PC-3 (cell line): ENCODE results near the gene EVL. TPM values are rescaled to one million over a fixed set of nuclear protein-coding genes. Genes with fewer than 3 reads are reported as not detected.

ENCODE experiments used
- ATAC-seq: fragments of 200-7000 bp; cut with Tn5 transposase; 2 replicates; pipeline ENCODE4 v1.9.1; 2020; ENCODE audit warnings: mild to moderate bottlenecking, moderate library complexity
- BruUV-seq: library from RNA; stranded (reverse); fragments of 400-500 nt; replicated peaks from 2 replicates; lab custom pipeline; 2021; lab: Mats Ljungman, UMichigan
- CTCF ChIA-PET: fragments of 300-600 bp; sonication (Branson Sonifier 250); formaldehyde crosslinking; loops from one replicate; lab custom pipeline; 2022; ENCODE audit warnings: antibody characterized with exemption; lab: Charles Lee
- POLR2A ChIA-PET: fragments of 300-600 bp; sonication (Branson Sonifier 250); formaldehyde crosslinking; loops from one replicate; lab custom pipeline; 2022; ENCODE audit warnings: antibody characterized with exemption; ENCODE audit not compliant: unreplicated experiment; lab: Charles Lee
- DNase-seq: peaks from one replicate; pipeline ENCODE4 v3.0.0-alpha.2; 2015
- H2AFZ ChIP-seq: fragments of 300-600 bp; sonication (generic); 2 replicates; pipeline ENCODE4 v1.6.0; 2016; ENCODE audit warnings: antibody characterized with exemption, low read length
- H3F3A ChIP-seq: fragments of 300-600 bp; sonication (generic); one replicate; pipeline ENCODE4 v1.6.0; 2017; ENCODE audit warnings: antibody characterized with exemption, low read length, control low read depth, mild to moderate bottlenecking; ENCODE audit not compliant: unreplicated experiment
- H3K27ac ChIP-seq: fragments of 300-600 bp; sonication (generic); 2 replicates; pipeline ENCODE4 v1.5.1; 2016; ENCODE audit warnings: mild to moderate bottlenecking, low read length
- H3K27me3 ChIP-seq: fragments of 300-600 bp; sonication (generic); 2 replicates; pipeline ENCODE4 v1.6.1; 2016; ENCODE audit warnings: low read length, mixed read lengths
- H3K36me3 ChIP-seq: fragments of 300-600 bp; sonication (generic); 2 replicates; pipeline ENCODE4 v1.6.1; 2016; ENCODE audit warnings: low read depth, mixed run types, low read length, mixed read lengths
- H3K4me1 ChIP-seq: fragments of 300-600 bp; sonication (generic); 2 replicates; pipeline ENCODE4 v1.5.1; 2016; ENCODE audit warnings: low read length; ENCODE audit not compliant: insufficient read depth
- H3K4me2 ChIP-seq: fragments of 300-600 bp; sonication (generic); 2 replicates; pipeline ENCODE4 v1.6.0; 2016; ENCODE audit warnings: low read length
- H3K4me3 ChIP-seq: fragments of 300-600 bp; sonication (generic); 2 replicates; pipeline ENCODE4 v1.5.1; 2016; ENCODE audit warnings: mild to moderate bottlenecking, low read length, mixed read lengths
- H3K79me2 ChIP-seq: fragments of 300-600 bp; sonication (generic); 2 replicates; pipeline ENCODE4 v1.6.1; 2017; ENCODE audit warnings: low read length, mixed read lengths
- H3K9ac ChIP-seq: fragments of 300-600 bp; sonication (generic); 2 replicates; pipeline ENCODE4 v1.6.0; 2016; ENCODE audit warnings: mild to moderate bottlenecking, low read length
- H3K9me2 ChIP-seq: fragments of 300-600 bp; sonication (generic); replicated peaks from 2 replicates; pipeline ENCODE4 v1.6.1; 2016; ENCODE audit warnings: mixed run types, low read length, mixed read lengths
- H3K9me3 ChIP-seq: fragments of 300-600 bp; sonication (generic); 2 replicates; pipeline ENCODE4 v1.6.1; 2016; ENCODE audit warnings: low read length, mixed read lengths
- H4K20me1 ChIP-seq: fragments of 300-600 bp; sonication (generic); 2 replicates; pipeline ENCODE4 v1.6.1; 2016; ENCODE audit warnings: low read length, mixed read lengths
- CTCF ChIP-seq: fragments of 300-600 bp; sonication (generic); conservative IDR thresholded peaks from 2 replicates; pipeline ENCODE4 v1.5.1; 2017; ENCODE audit warnings: antibody characterized with exemption, low read depth, mild to moderate bottlenecking, low read length
- EZH2 ChIP-seq: fragments of 300-600 bp; sonication (generic); IDR thresholded peaks from one replicate; pipeline ENCODE4 v1.6.1; 2017; ENCODE audit warnings: antibody characterized with exemption, mild to moderate bottlenecking, low read length; ENCODE audit not compliant: unreplicated experiment
- EZH2phosphoT487 ChIP-seq: fragments of 300-600 bp; sonication (generic); IDR thresholded peaks from 2 replicates; pipeline ENCODE4 v1.6.1; 2018; ENCODE audit warnings: mild to moderate bottlenecking, antibody characterized with exemption, low read length, borderline replicate concordance
- intact Hi-C: fragments of 100-400 bp; cut with micrococcal nuclease; formaldehyde crosslinking; loops from 2 replicates; pipeline ENCODE4 v1.9.0; 2023
- total RNA-seq: library from RNA; depleted of rRNA; stranded (reverse); fragments of >200 nt; gene quantifications from 2 replicates; pipeline ENCODE4 v1.2.3, GENCODE V29; 2014

The EVL gene
- total RNA-seq, 1 experiment from 2014 or later: 26.5 TPM

- peak; percentile 46 for TF ChIP-seq CTCF
- TF ChIP-seq EZH2phosphoT487: no peak
- TF ChIP-seq EZH2: no peak
- TSS peak; percentile 61 for BruUV-seq
These were observed 33.5 kb upstream of the EVL start for GRCh38 chr14:100031506-100032281.

GRCh38 chr14:100032738-100033137 lies 32.5 kb upstream of the EVL start:
- peaks cover 48% of the 10 kb centered on the region for H3K4me1 ChIP-seq
- no peak for DNase-seq
- peaks cover 18% of the 10 kb centered on the region for H3F3A ChIP-seq
- POLR2A ChIA-PET: no interaction called here
- H3K27me3 ChIP-seq: no peaks in the 10 kb centered on the region
- no peak for ATAC-seq
- H3K79me2 ChIP-seq: 0 out of 2 replicates have a peak, but pooled peaks cover 24% of the 10 kb centered on the region
- no peaks in the 10 kb centered on the region for H3K9me2 ChIP-seq
- no peak overlapping the region for H3K9ac ChIP-seq
- peak overlapping the region; percentile 94 for H3K27ac ChIP-seq
- H4K20me1 ChIP-seq: no peaks in the 10 kb centered on the region
- H3K9me3 ChIP-seq: no peaks in the 10 kb centered on the region
- TF ChIP-seq CTCF (no peak), EZH2phosphoT487 (no peak), EZH2 (no peak)
- CTCF ChIA-PET: no interaction called here
- no peak overlapping the region for H2AFZ ChIP-seq
- intact Hi-C loops: loop anchor here (5.0 kb wide), 1 partner anchor 75 kb away; no protein-coding TSS in a partner anchor
- no TSS peak for BruUV-seq
- H3K36me3 ChIP-seq: no peaks in the 10 kb centered on the region
- peak overlapping the region; percentile 92 for H3K4me2 ChIP-seq
- H3K4me3 ChIP-seq: peak overlapping the region; percentile 71; the same call in 1 of the 2 replicates

More at GRCh38 chr14:100031506-100032281, 33.5 kb upstream of the EVL start:
- Histone ChIP-seq H3K36me3 (no peaks in the 10 kb centered on the region), H3K9me2 (no peaks in the 10 kb centered on the region), H3K9ac (peak overlapping the region; percentile 67), H3K9me3 (no peaks in the 10 kb centered on the region), H3F3A (peaks cover 18% of the 10 kb centered on the region), H3K27ac (peak overlapping the region; percentile 94), H3K79me2 (0 out of 2 replicates have a peak, but pooled peaks cover 24% of the 10 kb centered on the region), H2AFZ (peak overlapping the region; percentile 61), H3K4me1 (peaks cover 48% of the 10 kb centered on the region), H4K20me1 (no peaks in the 10 kb centered on the region), H3K4me3 (peak overlapping the region; percentile 71), H3K4me2 (peak overlapping the region; percentile 92), H3K27me3 (no peaks in the 10 kb centered on the region)
- ATAC-seq: peak; percentile 87
- DNase-seq: peak; percentile 98
- ChIA-PET CTCF (interaction anchor here (0.6 kb wide), 1 partner anchor 28 kb away, joined by 4 read pairs; no protein-coding TSS in a partner anchor), POLR2A (no interaction called here)
- intact Hi-C loops: loop anchor here (2.0 to 5.0 kb wide), 2 partner anchors 49 to 76 kb away; no protein-coding TSS in a partner anchor
